Stomach (tissue), 9 donors: Measurements from ENCODE around the gene NFATC4. TPM values are rescaled to one million over a fixed set of nuclear protein-coding genes. Genes with fewer than 3 reads are reported as not detected.
A peak's percentile ranks its signal among the peaks of the same experiment; 100 is the strongest.

ENCODE experiments used
- DNase-seq, 2 donors: peaks; one replicate each; pipeline versions ENCODE4 v3.0.0 to v3.0.0-alpha.2; 2013 to 2019
- H3K27ac ChIP-seq, 5 donors: fragments of 200-600 bp in 4 of 5; sonication (generic) in 4 of 5; one replicate each; pipeline ENCODE4 v1.5.1; 2013 to 2019; ENCODE audit warnings: mild to moderate bottlenecking in 1 of 5, moderate library complexity in 1 of 5
- H3K27me3 ChIP-seq, 3 donors: fragments of 200-600 bp; sonication (generic); one replicate each; pipeline ENCODE4 v1.5.1; 2017 to 2019; ENCODE audit warnings: mixed run types in 1 of 3
- H3K36me3 ChIP-seq, 4 donors: fragments of 200-600 bp; sonication (generic); 1 replicate in 3 of 4; 2 replicates in 1 of 4; pipeline ENCODE4 v1.5.1; 2016 to 2019
- H3K4me1 ChIP-seq, 4 donors: fragments of 200-600 bp; sonication (generic); one replicate each; pipeline ENCODE4 v1.5.1; 2016 to 2019
- H3K4me3 ChIP-seq, 4 donors: fragments of 200-600 bp; sonication (generic) in 3 of 4; one replicate each; pipeline ENCODE4 v1.5.1; 2016 to 2019; ENCODE audit warnings: mild to moderate bottlenecking in 1 of 4
- H3K9me3 ChIP-seq, 4 donors: fragments of 200-600 bp; sonication (generic); one replicate each; pipeline ENCODE4 v1.5.1; 2016 to 2019
- CTCF ChIP-seq, 7 experiments: fragments of 450-650 bp in 4 of 7; fragments of 200-600 bp in 3 of 7; sonication (generic) in 3 of 7; IDR thresholded peaks; one replicate each; pipeline ENCODE4 v1.5.1; 2016 to 2019; ENCODE audit warnings: antibody characterized with exemption in 7 of 7, control low read depth in 2 of 7, mild to moderate bottlenecking in 1 of 7
- EP300 ChIP-seq: sonication (generic); formaldehyde crosslinking; IDR thresholded peaks from one replicate; pipeline ENCODE4 v1.6.1; 2017; ENCODE audit warnings: antibody characterized with exemption
- POLR2A ChIP-seq, 4 donors: fragments of 450-650 bp; IDR thresholded peaks; one replicate each; pipeline ENCODE4 v1.6.1; 2016; ENCODE audit warnings: antibody characterized with exemption in 4 of 4, control low read depth in 2 of 4, mild to moderate bottlenecking in 1 of 4, moderate library complexity in 1 of 4
- POLR2AphosphoS5 ChIP-seq, 3 donors: sonication (generic); formaldehyde crosslinking; IDR thresholded peaks; one replicate each; pipeline ENCODE4 v1.6.1; 2016; ENCODE audit warnings: antibody characterized with exemption in 3 of 3
- WGBS, 5 donors: extraction: QIAGEN DNeasy Blood & Tissue Kit in 3 of 5; methylation state at CpG; one replicate each; pipeline versions ENCODE4 v1.1.5 to v1.1.7; 2013 to 2018; 5-methylcytosine and 5-hydroxymethylcytosine counted together
- intact Hi-C: fragments of 100-400 bp; cut with DNase I; formaldehyde crosslinking; loops from one replicate; pipeline ENCODE4 v1.15.1; 2023; ENCODE audit warnings: low total_unique reads
- polyA plus RNA-seq, 3 donors: library from polyadenylated mRNA; stranded (reverse); fragments of 200-250 nt; gene quantifications; one replicate each; pipeline ENCODE4 v1.2.3, GENCODE V29; 2013
- total RNA-seq, 5 donors: library from RNA; depleted of rRNA; stranded (reverse); fragments of >200 nt; gene quantifications; one replicate each; pipeline versions ENCODE4 v1.1.0 to v1.2.3, GENCODE V29; 2014 to 2016
- donor health status: healthy with polysubstance abuse.
- donor health status: Bipolar disorder and iron deficiency.
- donor health status: healthy.

Gene NFATC4
- total and polyA plus RNA-seq, 8 donors, result 20.1 to 119 (median 57.9) TPM

GRCh38 chr14:24355009-24355408, 13.0 kb upstream of the NFATC4 start:
- no peak overlapping the region for H3K4me3 ChIP-seq
- peaks cover 0 to 22% (median 11%) of the 10 kb centered on the region in 4 donors for H3K4me1 ChIP-seq
- H3K27me3 ChIP-seq, result peaks cover 0 to 11% (median 0%) of the 10 kb centered on the region in 3 donors
- TF ChIP-seq POLR2AphosphoS5 (IDR thresholded peaks at IDR 0.05) (no peak), POLR2A (IDR thresholded peaks at IDR 0.05) (no peak), CTCF (IDR thresholded peaks at IDR 0.05) (no peak), EP300 (no peak)
- intact Hi-C loops, result no loop called here
- peak overlapping the region in 1 of 5 donors; percentile 71 for H3K27ac ChIP-seq
- 86 to 91% (median 88%) methylated on average over 7 of the region's 7 CpGs for WGBS, 5 donors
- H3K9me3 ChIP-seq, result no peaks in the 10 kb centered on the region
- H3K36me3 ChIP-seq, result no peaks in the 10 kb centered on the region
- DNase-seq, result no peak

DNA sequence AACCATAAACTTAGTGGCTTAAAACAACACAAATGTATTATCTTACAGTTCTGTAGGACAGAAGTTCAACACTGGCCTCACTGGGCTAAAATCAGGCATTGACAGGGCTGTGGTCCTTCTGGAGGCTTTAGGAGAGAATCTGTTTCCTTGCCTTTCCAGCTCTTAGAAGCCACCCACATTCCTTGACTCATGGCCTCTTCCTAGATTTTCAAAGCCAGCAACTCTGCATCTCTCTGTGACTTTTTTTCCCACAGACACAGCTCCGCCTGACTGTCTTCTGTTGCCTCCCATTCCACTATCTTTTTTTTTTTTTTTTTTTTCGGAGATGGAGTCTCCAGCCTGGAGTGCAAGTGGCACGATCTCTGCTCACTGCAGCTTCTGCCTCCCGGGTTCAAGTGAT, 11.8 kb upstream of the NFATC4 start:
- Histone ChIP-seq H3K36me3 (no peaks in the 10 kb centered on the region), H3K4me1 (peaks cover 0 to 22% (median 11%) of the 10 kb centered on the region in 4 donors), H3K27ac (no peak overlapping the region), H3K9me3 (no peaks in the 10 kb centered on the region), H3K4me3 (no peak overlapping the region), H3K27me3 (peaks cover 0 to 11% (median 0%) of the 10 kb centered on the region in 3 donors)
- 88 to 97% (median 91%) methylated on average over 4 of the region's 4 CpGs for WGBS, 5 donors
- TF ChIP-seq POLR2AphosphoS5 (IDR thresholded peaks at IDR 0.05) (no peak), POLR2A (IDR thresholded peaks at IDR 0.05) (no peak), CTCF (IDR thresholded peaks at IDR 0.05) (no peak)
- DNase-seq, result no peak
- intact Hi-C loops, result no loop called here

GRCh38 chr14:24360281-24360680, 7.7 kb upstream of the NFATC4 start:
- H3K27ac ChIP-seq, result no peak overlapping the region
- intact Hi-C loops, result no loop called here
- no peak overlapping the region for H3K4me3 ChIP-seq
- WGBS, 5 donors, result 89 to 96% (median 92%) methylated on average over 3 of the region's 3 CpGs
- no peak for DNase-seq
- TF ChIP-seq CTCF (IDR thresholded peaks at IDR 0.05) (no peak), POLR2A (IDR thresholded peaks at IDR 0.05) (no peak), EP300 (no peak), POLR2AphosphoS5 (IDR thresholded peaks at IDR 0.05) (no peak)
- peaks cover 0 to 6% (median 0%) of the 10 kb centered on the region in 3 donors for H3K27me3 ChIP-seq
- no peaks in the 10 kb centered on the region for H3K9me3 ChIP-seq
- no peaks in the 10 kb centered on the region for H3K36me3 ChIP-seq
- H3K4me1 ChIP-seq, result peaks cover 2 to 6% (median 6%) of the 10 kb centered on the region in 4 donors

GRCh38 chr14:24361326-24361725, 6.7 kb upstream of the NFATC4 start:
- 69 to 82% (median 79%) methylated on average over 2 of the region's 2 CpGs for WGBS, 5 donors
- Histone ChIP-seq H3K4me3 (no peak overlapping the region), H3K4me1 (peaks cover 12 to 16% (median 16%) of the 10 kb centered on the region in 4 donors), H3K9me3 (no peaks in the 10 kb centered on the region), H3K36me3 (no peaks in the 10 kb centered on the region), H3K27me3 (peaks cover 0 to 12% (median 0%) of the 10 kb centered on the region in 3 donors), H3K27ac (no peak overlapping the region)
- intact Hi-C loops, result no loop called here
- TF ChIP-seq EP300, result no peak
- no peak for TF ChIP-seq POLR2A (IDR thresholded peaks at IDR 0.05)
- no peak for TF ChIP-seq POLR2AphosphoS5 (IDR thresholded peaks at IDR 0.05)
- TF ChIP-seq CTCF (IDR thresholded peaks at IDR 0.05), result no peak
- DNase-seq, result no peak
